MM.1S (cell line): ENCODE data around the gene APEX2.
"Not testable (repeated sequence)": the region's sequence is repeated elsewhere in the genome, so short reads cannot be mapped to it uniquely, and the experiment has no call there.

Source experiments
- DNase-seq: peaks from one replicate; pipeline ENCODE4 v3.0.0-alpha.2; 2015
- H2AFZ ChIP-seq: fragments of 300-600 bp; sonication (generic); 2 replicates; pipeline ENCODE4 v1.6.0; 2016; ENCODE audit warnings: antibody characterized with exemption, low read length
- H3F3A ChIP-seq: fragments of 300-600 bp; sonication (generic); 2 replicates; pipeline ENCODE4 v1.6.1; 2016; ENCODE audit warnings: mild to moderate bottlenecking, antibody characterized with exemption, low read length, moderate library complexity, mixed read lengths; ENCODE audit not compliant: insufficient read depth
- H3K27ac ChIP-seq: fragments of 300-600 bp; sonication (generic); 2 replicates; pipeline ENCODE4 v1.5.1; 2016; ENCODE audit warnings: mild to moderate bottlenecking, low read length
- H3K27me3 ChIP-seq: fragments of 300-600 bp; sonication (generic); replicated peaks from 2 replicates; pipeline ENCODE4 v1.6.0; 2016; ENCODE audit warnings: low read length; ENCODE audit not compliant: insufficient read depth
- H3K36me3 ChIP-seq: fragments of 300-600 bp; sonication (generic); replicated peaks from 2 replicates; pipeline ENCODE4 v1.6.1; 2016; ENCODE audit warnings: mild to moderate bottlenecking, low read length, mixed read lengths; ENCODE audit not compliant: insufficient read depth
- H3K4me1 ChIP-seq: fragments of 300-600 bp; sonication (generic); 2 replicates; pipeline ENCODE4 v1.6.1; 2016; ENCODE audit warnings: low read length, mixed read lengths
- H3K4me2 ChIP-seq: fragments of 300-600 bp; sonication (generic); 2 replicates; pipeline ENCODE4 v1.6.0; 2016; ENCODE audit warnings: low read depth, low read length
- H3K4me3 ChIP-seq: fragments of 300-600 bp; sonication (generic); 2 replicates; pipeline ENCODE4 v1.5.1; 2016; ENCODE audit warnings: low read length, mixed read lengths
- H3K79me2 ChIP-seq: fragments of 300-600 bp; sonication (generic); 2 replicates; pipeline ENCODE4 v1.6.1; 2016; ENCODE audit warnings: mixed run types, low read length, mixed read lengths
- H3K9ac ChIP-seq: fragments of 300-600 bp; sonication (generic); 2 replicates; pipeline ENCODE4 v1.6.1; 2016; ENCODE audit warnings: low read length, mixed read lengths
- H3K9me2 ChIP-seq: fragments of 300-600 bp; sonication (generic); replicated peaks from 2 replicates; pipeline ENCODE4 v1.6.1; 2016; ENCODE audit warnings: mild to moderate bottlenecking, low read length, mixed read lengths; ENCODE audit not compliant: insufficient read depth
- H3K9me3 ChIP-seq: fragments of 300-600 bp; sonication (generic); replicated peaks from 2 replicates; pipeline ENCODE4 v1.6.1; 2016; ENCODE audit warnings: mild to moderate bottlenecking, low read length, mixed read lengths; ENCODE audit not compliant: insufficient read depth
- H4K20me1 ChIP-seq: fragments of 300-600 bp; sonication (generic); 2 replicates; pipeline ENCODE4 v1.6.1; 2016; ENCODE audit warnings: mild to moderate bottlenecking, low read length, moderate library complexity, mixed read lengths; ENCODE audit not compliant: insufficient read depth
- CTCF ChIP-seq: fragments of 300-600 bp; sonication (generic); IDR thresholded peaks from 2 replicates; pipeline ENCODE4 v1.5.1; 2016; ENCODE audit warnings: antibody characterized with exemption, low read length, mixed read lengths
- EZH2 ChIP-seq: fragments of 300-600 bp; sonication (generic); optimal IDR thresholded peaks from 2 replicates; pipeline ENCODE3; 2017; ENCODE audit warnings: low read depth, mild to moderate bottlenecking, antibody characterized with exemption, low read length, mixed read lengths
- EZH2phosphoT487 ChIP-seq: fragments of 300-600 bp; sonication (generic); IDR thresholded peaks from 2 replicates; pipeline ENCODE4 v1.6.1; 2018; ENCODE audit warnings: antibody characterized with exemption, low read length

APEX2 gene

GRCh38 chrX:54979432-54979831 is 20.7 kb upstream of the APEX2 start:
- H3K4me2 ChIP-seq: no peak overlapping the region
- no peak overlapping the region for H3K4me3 ChIP-seq
- H3K27ac ChIP-seq: no peak overlapping the region
- H2AFZ ChIP-seq: no peak overlapping the region
- H3K9ac ChIP-seq: no peak overlapping the region
- H3K27me3 ChIP-seq: no peaks in the 10 kb centered on the region
- H3K9me2 ChIP-seq: no peaks in the 10 kb centered on the region
- no peaks in the 10 kb centered on the region for H3K36me3 ChIP-seq
- TF ChIP-seq EZH2 (no peak), EZH2phosphoT487 (no peak), CTCF (no peak)
- H3K79me2 ChIP-seq: no peaks in the 10 kb centered on the region
- no peaks in the 10 kb centered on the region for H3K9me3 ChIP-seq
- H3F3A ChIP-seq: no peaks in the 10 kb centered on the region
- DNase-seq: no peak
- H4K20me1 ChIP-seq: no peaks in the 10 kb centered on the region
- no peaks in the 10 kb centered on the region for H3K4me1 ChIP-seq

DNA sequence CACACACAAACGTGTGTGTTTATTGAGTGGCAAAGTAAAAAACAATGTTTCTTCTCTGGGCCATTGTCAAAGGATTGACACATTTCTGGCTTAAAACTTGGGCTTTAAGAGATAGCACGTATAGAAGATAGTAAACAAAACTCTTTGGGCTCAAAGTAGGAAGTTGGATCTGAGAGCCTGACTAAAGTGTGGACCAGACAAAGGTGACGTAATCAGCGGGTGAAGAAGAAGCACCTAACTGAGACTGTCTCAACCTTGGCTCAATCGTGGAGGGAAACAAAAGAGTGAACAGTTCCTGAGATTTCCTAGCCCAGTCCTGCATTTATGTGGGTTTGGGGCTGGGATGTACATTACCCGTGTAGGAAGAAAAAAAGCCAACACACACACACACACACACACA is 19.8 kb upstream of the APEX2 start:
- Histone ChIP-seq H3K36me3 (no peaks in the 10 kb centered on the region), H3K27me3 (no peaks in the 10 kb centered on the region), H3K9me2 (no peaks in the 10 kb centered on the region), H3K4me3 (no peak overlapping the region), H4K20me1 (no peaks in the 10 kb centered on the region), H3K27ac (no peak overlapping the region), H2AFZ (no peak overlapping the region), H3K4me1 (no peaks in the 10 kb centered on the region), H3K9ac (no peak overlapping the region), H3F3A (no peaks in the 10 kb centered on the region), H3K79me2 (no peaks in the 10 kb centered on the region), H3K4me2 (no peak overlapping the region), H3K9me3 (no peaks in the 10 kb centered on the region)
- TF ChIP-seq EZH2phosphoT487: no peak
- no peak for TF ChIP-seq EZH2
- no peak for TF ChIP-seq CTCF
- no peak for DNase-seq

- H3K27ac ChIP-seq, H3F3A ChIP-seq, H3K27me3 ChIP-seq, H2AFZ ChIP-seq, H3K9ac ChIP-seq, H3K36me3 ChIP-seq, H3K4me3 ChIP-seq, H3K4me2 ChIP-seq, H3K79me2 ChIP-seq, DNase-seq, H3K9me2 ChIP-seq, H3K4me1 ChIP-seq, H4K20me1 ChIP-seq, H3K9me3 ChIP-seq: not testable (repeated sequence)
Measured at GRCh38 chrX:54983306-54983705, 16.9 kb upstream of the APEX2 start.

DNA sequence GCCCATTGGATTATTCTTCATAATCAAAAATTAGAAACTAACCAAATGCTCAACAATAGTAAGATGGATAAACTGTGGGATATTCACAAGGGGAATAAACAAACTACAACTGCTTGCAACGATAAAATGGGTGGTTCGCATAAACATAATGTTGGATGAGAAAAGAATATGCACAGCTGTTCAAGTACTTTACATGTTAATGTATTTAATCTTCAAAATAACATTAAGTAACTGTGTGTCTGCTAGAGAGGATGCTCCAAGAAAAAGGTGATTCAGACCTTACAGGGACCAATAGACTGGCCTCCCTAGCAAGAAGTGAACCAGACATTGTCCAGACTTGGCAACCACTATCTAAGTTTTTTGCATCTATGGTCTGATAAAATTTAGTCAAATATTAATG is 8.5 kb upstream of the APEX2 start:
- no peaks in the 10 kb centered on the region for H3K27me3 ChIP-seq
- H3K4me3 ChIP-seq: no peak overlapping the region
- no peaks in the 10 kb centered on the region for H3K36me3 ChIP-seq
- no peaks in the 10 kb centered on the region for H3K9me2 ChIP-seq
- no peaks in the 10 kb centered on the region for H3K79me2 ChIP-seq
- no peaks in the 10 kb centered on the region for H3K9me3 ChIP-seq
- H3K4me1 ChIP-seq: no peaks in the 10 kb centered on the region
- H3F3A ChIP-seq: no peaks in the 10 kb centered on the region
- H3K9ac ChIP-seq: no peak overlapping the region
- no peaks in the 10 kb centered on the region for H4K20me1 ChIP-seq
- DNase-seq: no peak
- TF ChIP-seq EZH2 (no peak), CTCF (no peak), EZH2phosphoT487 (no peak)
- H3K4me2 ChIP-seq: no peak overlapping the region
- no peak overlapping the region for H3K27ac ChIP-seq
- no peak overlapping the region for H2AFZ ChIP-seq
